Mucosa of gallbladder (tissue), 1 donor: ENCODE data around the gene OPTC. TPM values are rescaled to one million over a fixed set of nuclear protein-coding genes. Genes with fewer than 3 reads are reported as not detected.
"Not testable (repeated sequence)": the region's sequence is repeated elsewhere in the genome, so short reads cannot be mapped to it uniquely, and the experiment has no call there.

Experiments
- DNase-seq: peaks from one replicate; pipeline ENCODE4 v3.0.0-alpha.2; 2020; ENCODE audit warnings: low spot score
- total RNA-seq: library from RNA; stranded (reverse); gene quantifications from one replicate; pipeline ENCODE4 v1.2.1, GENCODE V29; 2021
- donor health status: DM: no; HTN: no; CAD: no.

OPTC gene
- total RNA-seq, 1 donor from 2014 or later: not detected

DNA sequence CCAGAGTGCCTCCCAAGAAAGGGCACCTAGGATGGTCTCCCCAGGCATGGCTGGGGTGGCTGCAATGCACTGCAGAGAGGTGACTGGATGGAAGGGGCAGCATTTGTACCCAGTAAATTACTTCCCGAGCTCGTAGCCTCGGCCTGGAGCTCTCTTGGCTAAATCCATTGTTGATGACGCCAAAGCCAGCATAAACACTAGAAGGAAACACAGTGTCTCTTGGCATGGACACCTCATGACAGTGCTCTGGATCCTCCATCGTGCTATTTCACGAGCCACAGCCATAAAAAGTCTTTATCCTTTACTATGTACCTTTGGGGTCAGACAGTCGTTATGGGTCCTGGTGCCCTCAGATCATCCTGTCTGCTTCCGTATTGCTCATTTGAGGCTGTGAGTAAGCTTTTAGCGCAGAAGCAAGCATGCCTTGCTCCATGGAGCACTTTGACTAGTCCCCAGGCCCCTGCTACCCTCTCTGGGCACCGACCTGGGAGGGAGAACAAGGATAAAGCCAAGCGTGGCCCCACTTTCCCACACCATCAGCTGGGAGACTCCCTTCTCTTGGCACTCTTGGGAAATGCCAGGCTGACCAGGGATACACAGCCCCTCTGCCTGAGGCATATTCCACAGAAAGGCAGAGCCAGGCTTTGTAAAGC, 28.7 kb upstream of the OPTC start:
- peak; percentile 55 for DNase-seq

DNA sequence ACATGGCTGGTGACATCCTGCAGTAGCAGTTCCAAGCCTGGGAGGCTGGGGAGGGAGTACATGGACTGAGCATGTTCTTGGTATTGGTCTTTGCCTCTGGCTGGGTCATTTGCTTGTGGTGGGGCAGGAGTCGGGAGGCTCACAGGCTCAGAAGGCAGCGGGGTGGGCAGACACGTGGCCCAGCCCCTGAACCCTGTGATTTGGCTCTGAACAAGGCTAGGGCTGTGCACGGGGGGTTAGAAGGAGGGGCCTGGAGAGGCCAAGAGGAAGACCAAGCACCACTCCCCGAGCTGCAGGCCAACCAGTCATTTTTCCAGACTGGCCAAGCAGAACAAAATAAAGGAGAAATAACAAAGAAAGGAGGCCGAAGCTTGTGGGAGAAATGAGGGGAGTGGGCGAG, 28.0 kb upstream of the OPTC start:
- DNase-seq: no peak

DNA sequence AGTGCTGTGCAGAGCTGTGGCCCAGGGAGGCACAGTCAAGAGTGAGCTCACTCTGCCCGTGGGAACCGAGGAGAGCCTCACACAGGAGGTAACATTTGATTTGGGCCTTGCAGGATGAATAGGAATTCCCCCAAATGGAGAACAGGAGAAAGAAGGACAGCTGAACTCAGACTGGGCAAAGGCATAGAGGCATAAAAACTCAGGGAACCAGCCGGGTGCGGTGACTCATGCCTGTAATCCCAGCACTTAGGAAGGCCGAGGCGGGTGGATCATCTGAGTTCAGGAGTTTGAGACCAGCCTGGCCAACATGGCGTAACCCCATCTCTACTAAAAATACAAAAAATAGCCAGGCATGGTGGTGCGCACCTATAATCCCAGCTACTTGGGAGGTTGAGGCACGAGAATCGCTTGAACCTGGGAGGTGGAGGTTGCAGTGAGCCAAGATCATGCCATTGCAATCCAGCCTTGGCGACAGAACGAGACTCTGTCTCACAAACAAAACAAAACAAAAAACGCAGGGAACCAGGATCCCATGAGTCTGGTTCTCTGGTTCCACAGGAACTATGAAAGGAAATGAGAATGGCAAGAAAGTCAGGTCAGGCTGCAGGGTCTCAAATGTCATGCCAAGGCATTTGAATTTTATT, 26.9 kb upstream of the OPTC start:
- not testable (repeated sequence) for DNase-seq

DNA sequence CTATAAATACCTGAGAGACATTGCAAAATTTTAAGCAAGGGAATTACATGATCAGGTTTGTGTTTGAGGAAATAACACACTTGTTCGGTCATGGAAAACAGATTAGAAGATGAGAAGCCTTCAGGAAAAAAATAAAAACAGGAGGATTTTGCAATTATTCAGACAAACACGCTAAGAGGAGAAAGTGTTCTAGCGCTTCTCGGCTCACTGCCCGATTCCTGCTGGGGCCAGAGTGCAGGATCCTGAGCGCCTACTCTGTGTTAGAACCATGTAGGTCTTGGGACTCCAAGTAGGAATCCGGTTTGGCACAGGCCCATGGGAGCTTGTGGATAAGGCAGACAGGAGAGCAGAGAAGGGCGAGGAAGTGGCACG, 26.4 kb upstream of the OPTC start:
- peak; percentile 52 for DNase-seq

DNA sequence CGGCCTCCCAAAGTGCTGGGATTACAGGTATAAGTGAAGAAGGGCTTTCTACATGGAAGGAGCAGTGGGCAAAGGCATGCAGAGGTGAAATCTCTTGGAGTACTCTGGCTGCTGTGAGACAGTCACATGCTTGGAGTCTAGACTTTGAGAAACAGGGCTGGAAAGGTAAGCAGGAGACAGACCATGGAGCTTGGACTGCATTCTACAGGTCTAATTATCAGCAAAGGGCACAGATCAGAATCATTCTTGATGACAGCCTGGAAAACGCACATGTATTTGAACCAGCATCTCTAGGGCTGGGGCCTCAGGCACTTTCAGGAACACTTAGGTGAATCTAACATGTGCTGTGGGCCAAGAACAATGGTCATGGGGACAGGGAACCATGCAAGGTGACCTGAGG, 25.6 kb upstream of the OPTC start:
- DNase-seq: no peak

DNA sequence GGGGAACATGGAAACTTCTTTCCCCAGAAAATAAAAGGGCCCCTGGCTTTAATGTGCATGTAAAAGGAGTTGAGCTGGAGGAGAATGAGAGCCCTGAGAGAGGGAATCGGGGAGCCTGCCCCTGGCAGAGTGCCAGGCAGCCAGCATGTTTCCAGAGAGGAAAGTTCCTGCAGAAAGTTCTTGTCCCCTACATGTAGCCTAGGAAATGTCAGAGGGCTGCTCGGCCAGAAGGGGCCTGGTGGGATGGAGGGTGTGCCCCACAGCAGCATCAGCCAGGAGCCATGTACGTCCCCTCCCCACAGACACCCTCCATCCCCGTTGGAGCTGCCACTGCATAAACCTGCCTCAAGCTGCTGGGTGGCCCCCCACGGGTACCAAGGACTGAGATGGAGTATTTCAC, 23.7 kb upstream of the OPTC start:
- no peak for DNase-seq

DNA sequence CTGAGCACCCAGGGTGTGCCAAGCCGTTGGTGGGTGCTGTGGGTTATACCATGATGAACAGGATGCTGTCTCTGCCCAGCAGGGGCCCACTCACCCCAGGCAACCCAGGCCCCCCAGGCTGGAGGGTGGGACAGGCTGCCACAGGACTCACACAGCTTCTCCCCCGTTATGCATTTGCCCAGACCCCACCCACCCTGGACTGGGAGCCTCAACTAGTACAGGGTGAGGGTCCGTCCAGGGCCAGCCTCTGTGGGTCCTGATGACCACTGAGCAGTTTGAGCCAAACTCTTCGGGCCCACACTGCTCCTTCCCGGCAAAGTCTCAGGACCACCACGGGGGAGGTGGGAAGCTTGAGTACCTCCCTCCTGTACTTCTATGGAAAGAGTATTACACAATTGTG, 22.1 kb upstream of the OPTC start:
- no peak for DNase-seq

DNA sequence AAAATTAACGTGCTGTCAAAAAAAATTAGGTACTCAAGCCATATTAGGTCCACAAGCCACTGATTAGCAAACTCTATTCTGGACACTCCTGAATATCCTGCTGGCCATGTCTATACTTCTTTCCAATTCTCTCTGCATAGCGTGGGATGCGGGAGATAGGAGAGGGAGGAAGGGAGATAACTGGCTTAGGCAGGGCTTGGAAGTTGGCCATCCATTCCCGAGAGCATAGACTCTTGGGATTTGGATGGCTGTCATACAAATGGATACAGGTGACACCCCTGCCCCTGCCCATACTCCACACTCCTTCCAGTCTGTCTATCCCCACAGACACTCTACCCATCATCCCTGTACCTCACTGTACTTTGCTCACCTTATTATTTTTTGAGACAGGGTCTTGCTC, 20.7 kb upstream of the OPTC start:
- no peak for DNase-seq

DNA sequence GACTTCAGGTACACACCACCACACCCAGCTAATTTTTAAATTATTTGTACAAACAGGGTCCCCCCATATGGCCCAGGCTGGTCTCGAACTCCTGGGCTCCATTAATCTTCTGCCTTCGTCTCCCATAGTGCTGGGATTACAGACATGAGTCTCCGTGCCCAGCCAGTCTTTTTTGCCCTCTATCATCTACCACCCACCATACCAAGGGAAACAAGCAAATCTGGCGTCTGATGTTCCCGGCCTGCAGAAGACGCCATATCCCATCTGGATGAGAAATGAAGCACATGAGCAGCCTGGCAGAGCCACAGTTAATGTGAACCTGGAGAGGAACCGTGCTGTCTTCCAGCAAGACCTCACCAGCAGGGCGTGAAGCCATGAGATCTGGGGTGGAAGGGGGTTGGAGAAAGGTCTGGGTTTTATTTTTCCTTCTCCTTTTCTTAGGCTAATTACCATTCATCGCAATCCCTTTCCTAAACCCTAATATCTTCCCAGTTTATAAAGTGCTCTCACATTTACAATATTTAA, 20.1 kb upstream of the OPTC start:
- DNase-seq: no peak

DNA sequence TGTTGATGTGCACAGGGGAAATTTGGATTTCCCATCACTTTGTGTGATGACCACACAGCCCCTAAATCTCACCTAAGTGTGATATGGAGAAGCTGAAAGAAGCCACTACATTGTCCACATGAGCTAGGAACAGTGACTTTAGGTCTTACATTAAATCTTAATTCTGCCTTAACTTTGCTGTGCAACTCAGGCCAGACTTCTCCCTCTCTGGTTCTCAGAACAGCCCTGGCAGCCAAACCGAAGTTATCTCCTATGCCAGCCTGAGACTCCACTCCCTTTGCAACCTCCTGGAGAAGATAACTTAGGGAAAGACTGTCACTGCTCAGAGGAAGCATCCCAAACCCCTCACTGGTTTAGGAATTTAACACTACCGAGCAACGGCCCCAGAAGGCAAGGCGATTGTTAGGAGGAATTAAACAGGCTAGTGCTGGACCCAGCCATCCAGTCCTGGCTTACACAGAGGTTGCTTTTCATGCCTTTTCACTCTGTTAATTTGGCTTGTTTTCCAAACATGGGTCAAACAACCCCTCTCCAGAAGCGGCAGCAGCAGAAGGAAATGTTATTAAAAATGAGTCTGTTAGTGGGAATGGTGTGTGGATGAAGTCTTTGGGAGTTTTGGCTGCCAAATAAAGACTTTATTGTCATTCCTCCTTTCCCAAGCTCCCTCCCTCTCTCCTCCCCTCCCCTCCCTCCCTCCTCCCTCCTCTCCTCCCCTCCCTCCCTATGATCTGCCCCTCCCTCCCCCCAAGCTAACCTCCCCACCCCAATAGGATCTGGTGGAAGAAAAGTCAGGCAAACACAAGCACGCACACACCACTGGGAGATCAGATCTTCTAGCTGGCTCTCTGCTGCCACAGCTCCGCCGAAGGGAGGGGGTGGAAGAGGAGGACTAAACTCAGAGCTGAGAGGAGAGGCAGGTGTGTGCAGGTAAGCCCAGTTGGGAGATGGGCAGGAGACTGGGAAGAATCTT, 18.7 kb upstream of the OPTC start, which contains the start of gene PRELP:
Gene PRELP, plus strand, starts transcription at position 795 of the 970 bp plus-strand sequence. CDS start 7,379 bp downstream, outside the sequence.
- peak; percentile 38 for DNase-seq

DNA sequence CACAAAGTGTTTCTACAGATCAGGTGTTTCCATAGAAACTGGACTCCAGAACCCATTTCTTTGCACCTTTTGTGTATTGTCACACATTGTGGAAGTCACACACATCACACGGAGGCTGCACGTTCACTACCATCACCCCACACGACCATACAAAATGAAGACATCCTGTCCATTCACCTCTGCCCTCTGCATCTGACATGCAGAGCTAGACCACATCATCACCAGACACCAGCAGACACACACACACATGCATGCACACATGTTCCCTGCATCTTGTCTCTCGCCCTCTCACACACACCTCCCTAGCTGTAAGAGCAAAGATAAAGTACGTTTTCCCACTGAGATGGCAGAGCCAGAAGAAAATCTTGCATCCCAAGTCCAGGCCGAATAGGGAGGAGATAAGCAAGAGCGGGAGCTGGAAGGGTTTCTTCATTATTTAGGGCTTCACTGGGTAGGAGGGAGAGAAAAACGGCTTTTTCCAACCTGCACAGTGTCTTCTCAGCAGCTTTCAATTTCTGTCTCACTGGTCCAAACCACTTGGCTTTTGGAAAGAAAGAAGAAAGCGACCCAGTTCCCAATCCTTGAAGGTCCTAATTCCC, 17.6 kb upstream of the OPTC start:
- DNase-seq: no peak

DNA sequence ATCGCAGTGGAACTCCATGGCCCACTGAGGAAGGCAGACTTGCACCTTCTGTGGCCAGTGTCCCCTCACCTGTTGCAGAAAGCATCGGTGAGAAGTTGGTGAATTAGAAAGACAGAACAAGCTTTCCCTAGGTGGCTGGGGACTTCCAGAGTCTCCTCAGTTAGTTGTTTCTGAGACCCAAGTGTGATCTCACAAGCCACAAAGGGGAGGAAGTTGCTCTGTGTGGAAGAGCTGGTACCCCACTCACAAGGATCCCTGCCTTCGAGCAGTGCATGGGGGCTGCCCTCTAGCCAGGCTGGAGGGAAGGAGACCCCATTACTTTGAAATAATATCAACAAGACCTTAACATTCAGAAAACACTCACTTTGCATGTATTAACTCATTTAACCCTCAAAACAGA, 16.2 kb upstream of the OPTC start:
- DNase-seq: no peak

DNA sequence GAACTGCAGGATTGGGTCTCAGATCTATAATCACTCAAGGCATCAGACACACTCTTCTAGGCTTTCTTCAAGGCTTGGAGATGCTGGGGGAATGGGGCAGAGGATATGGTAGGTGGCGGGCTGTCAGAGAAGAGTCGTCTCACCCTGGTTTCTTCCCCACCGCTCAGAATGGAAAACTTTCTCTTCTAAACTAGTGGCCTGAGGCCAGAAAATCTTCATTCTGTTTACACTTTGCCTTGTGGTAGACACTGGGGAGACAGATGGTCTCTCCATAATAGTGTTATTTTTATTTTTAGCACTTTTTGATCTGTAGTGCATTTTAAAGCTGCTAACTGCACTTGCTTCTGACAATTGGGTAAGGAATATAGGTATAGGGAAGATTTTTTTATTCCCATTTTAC, 15.7 kb upstream of the OPTC start:
- DNase-seq: no peak

DNA sequence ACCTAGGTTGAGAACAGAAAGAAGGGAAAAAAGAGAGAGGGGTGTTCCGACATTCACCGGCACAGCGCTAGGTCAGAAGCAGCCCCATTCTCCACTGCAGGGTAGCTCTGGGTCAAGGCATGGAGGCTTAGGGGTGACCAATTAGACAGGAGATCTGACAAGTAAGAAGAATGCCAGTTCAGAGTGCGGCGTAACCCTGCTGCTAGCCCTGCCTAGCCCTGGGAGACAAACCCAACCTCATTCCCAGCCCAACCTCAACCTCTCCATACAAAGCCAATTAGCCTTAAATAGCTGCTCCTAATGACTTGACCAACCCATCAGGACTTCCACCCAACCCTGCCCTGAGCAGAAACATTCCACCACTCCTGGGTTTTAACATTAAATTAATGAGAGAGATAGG, 15.0 kb upstream of the OPTC start:
- DNase-seq: no peak

DNA sequence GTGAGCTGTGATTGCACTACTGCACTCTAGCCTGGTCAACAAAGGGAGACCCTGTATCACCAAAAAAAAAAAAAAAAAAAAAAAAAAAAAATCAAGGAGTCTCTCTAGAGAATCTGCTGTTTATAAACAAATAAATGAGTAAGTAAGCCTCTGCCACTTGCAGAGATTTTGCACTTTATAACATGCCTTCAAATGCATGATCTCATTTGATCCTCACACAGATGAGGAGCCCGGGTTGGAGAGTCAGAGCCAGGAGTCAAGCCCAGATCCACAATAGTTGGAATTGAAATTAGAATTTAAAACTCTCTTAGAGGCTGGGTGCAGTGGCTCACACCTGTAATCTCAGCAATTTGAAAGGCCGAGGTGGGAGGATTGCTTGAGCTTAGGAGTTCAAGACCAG, 14.3 kb upstream of the OPTC start:
- DNase-seq: no peak

DNA sequence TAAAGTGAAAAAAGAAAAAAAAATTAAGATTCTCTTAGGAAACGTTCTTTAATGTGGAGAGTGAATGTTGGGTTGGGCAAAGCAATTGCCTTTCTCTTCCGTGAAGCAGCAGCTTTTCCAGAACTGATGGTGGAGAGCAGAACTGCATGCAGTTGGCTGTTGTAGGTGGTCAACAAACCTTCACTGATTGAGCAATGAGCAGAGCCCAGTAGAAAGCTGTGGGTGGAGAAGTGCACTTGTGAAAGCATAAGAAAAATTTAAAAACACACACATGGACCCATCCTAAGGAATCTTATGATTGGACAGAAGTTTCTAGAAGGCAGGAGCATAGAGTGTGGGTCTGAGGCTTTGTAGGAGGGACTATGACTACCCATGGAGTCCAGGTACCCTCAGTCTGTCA, 13.9 kb upstream of the OPTC start:
- DNase-seq: no peak

DNA sequence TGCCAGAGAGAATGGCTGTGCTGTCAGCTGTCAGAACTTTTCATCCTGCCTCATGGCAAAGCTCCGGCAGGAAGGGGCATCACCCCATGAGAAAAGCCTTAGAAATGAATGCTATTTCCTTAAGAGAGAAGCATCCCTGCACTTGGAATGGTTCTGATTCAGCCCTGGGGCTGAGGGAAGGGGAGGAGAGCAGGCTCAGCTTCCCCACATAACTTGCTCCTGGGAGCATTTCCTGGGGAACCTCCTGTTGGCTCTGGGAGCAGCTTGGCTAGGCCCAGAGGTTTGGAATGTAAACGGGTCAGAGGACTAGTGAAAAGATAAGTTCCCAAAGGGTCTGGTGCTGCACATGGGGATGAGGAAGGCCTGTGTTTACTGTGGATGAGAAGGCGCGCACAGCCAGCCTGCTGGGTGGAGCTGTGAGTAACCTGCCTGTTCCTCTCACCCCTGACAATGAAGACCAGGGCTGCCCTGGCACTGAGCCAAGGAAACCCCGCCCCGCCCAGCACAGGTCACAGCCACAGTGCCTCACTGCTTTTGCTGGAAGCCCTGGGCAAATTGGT, 13.3 kb upstream of the OPTC start:
- peak; percentile 72 for DNase-seq

DNA sequence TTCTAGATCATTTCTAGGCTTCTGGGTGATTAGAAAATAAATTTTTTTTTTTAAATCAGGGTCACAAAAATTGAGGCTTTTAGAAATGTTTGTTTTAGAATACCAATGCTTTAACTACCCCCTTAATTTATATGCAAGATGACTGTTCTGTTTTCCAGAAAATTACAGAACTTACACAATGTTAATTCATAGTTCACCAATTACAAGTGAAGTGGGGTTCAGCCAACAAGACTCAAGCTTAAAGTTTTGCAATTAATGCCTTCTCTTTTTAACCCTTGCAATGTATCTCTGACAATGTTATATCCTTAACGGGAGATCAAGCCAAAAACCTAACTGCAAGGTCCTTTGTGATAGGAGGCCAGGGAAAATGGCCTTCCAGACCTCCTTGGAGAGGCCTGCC, 12.8 kb upstream of the OPTC start:
- DNase-seq: no peak

DNA sequence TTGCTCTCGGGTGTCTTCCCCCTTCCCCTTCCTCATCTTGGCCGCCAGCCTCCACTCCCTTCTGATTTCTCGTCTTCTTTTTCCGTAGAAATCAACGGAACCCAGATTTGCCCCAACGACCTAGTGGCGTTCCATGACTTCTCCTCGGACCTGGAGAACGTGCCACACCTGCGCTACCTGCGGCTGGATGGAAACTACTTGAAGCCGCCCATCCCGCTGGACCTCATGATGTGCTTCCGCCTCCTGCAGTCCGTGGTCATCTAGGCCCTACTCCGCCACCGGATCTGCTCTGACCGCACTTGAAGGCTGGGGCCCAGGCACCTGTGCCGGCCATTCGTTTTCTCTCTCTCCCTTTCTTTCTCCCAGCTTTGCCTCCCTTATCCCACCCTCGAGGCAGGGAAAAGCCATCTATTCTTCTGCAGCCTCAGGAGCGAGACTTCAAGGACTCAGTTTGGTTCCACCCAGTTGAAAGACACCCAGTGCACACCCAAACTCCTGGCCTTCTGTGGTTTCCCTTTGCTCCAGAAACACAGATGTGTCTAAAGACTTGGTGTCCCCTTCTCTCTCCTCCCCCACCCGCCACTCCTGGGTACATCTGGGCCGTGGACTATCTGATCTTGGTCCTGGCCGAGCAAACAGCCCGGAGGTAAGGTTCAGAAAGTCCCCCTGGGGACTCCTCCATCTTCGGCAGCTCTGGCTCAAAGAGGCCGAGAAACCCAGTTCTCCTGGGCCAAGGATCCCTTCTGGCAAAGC, 7.2 kb upstream of the OPTC start:
- no peak for DNase-seq

DNA sequence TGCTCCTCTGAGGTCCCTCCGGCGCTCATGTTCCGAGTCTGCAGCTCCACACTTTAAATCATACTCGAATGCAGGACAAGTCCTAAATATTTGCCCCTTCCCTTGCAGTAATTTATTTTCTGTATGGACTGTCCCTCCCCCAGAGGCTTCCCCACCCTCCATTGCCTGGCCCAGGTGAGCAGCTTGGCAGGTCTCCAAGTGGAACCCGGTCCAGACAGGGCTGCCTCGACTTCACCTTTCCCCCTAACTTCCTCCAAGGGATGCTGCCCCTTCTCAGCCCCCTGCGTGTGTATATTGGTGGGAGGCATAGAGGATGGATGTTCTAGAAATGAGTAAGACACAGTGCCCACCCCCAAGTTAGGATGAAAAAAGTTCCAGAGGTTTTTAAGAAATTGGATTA, 5.4 kb upstream of the OPTC start:
- DNase-seq: no peak

DNA sequence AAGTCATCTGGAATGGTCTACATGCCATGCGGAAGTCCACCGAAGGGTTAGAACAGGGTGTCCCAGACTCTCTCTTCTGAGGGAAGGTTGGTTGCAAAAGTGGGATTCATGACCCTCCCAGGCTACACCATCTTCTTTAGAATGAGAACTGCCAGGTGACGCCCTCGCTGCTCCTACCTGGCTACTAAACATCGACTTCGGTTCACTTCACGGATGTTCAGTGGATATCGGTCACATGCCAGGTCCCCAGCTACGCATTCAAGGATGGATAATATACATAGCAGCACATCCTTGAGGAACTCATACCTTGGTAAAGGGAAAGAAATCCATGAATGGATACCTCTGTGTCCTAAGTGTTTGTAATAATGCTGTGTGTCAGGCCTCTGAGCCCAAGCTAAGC, 3.3 kb upstream of the OPTC start:
- DNase-seq: no peak
